HG03457 (cell line): Measurements from ENCODE around the gene FSTL3.
A peak's percentile ranks its signal among the peaks of the same experiment; 100 is the strongest.
"Not testable (repeated sequence)": the region's sequence is repeated elsewhere in the genome, so short reads cannot be mapped to it uniquely, and the experiment has no call there.

Experiments
- ATAC-seq: cut with Tn5 transposase; IDR thresholded peaks from one replicate; pipeline ENCODE4 v1.9.1; 2021; ENCODE audit warnings: moderate number of reproducible peaks; ENCODE audit not compliant: unreplicated experiment

The FSTL3 gene

GRCh38 chr19:660793-661426 lies 15.3 kb upstream of the FSTL3 start:
- ATAC-seq = no peak

GRCh38 chr19:661427-662196 lies 14.6 kb upstream of the FSTL3 start:
- no peak for ATAC-seq

- no peak for ATAC-seq
Observed at GRCh38 chr19:662207-662961, 13.8 kb upstream of the FSTL3 start.

- ATAC-seq = peak; percentile 47
Observed at GRCh38 chr19:662962-663681, 13.1 kb upstream of the FSTL3 start, which contains the start of gene RNF126. Gene RNF126 (minus strand): TSS chr19:663214. CDS start chr19:663121, 93 bp downstream.

GRCh38 chr19:663682-664117 lies 12.5 kb upstream of the FSTL3 start:
- no peak for ATAC-seq

- no peak for ATAC-seq
Observed at GRCh38 chr19:664913-665443, 11.2 kb upstream of the FSTL3 start.

GRCh38 chr19:666985-667573 lies 9.1 kb upstream of the FSTL3 start:
- ATAC-seq = not testable (repeated sequence)

- ATAC-seq = not testable (repeated sequence)
Observed at GRCh38 chr19:668675-669434, 7.3 kb upstream of the FSTL3 start.

GRCh38 chr19:670609-671075 lies 5.5 kb upstream of the FSTL3 start:
- ATAC-seq = no peak

GRCh38 chr19:674282-675151 lies 1.7 kb upstream of the FSTL3 start:
- ATAC-seq = no peak

- ATAC-seq = no peak
Observed at GRCh38 chr19:676007-676338, 219 bp upstream of the FSTL3 start.

GRCh38 chr19:677201-677600 lies 1.0 kb downstream of the FSTL3 start:
- ATAC-seq = no peak

- no peak for ATAC-seq
Observed at GRCh38 chr19:677601-678436, 1.6 kb downstream of the FSTL3 start.

GRCh38 chr19:678791-679388 lies 2.7 kb downstream of the FSTL3 start:
- ATAC-seq = no peak

- ATAC-seq = peak; percentile 19
Observed at GRCh38 chr19:679418-680286, 3.5 kb downstream of the FSTL3 start.

- peak; percentile 41 for ATAC-seq
Observed at GRCh38 chr19:680287-681028, 4.3 kb downstream of the FSTL3 start.
